ENCODE data around the gene OR5B2. TPM values are rescaled to one million over a fixed set of nuclear protein-coding genes. Genes with fewer than 3 reads are reported as not detected.

Gene OR5B2
- not detected for total RNA-seq
- polyA plus RNA-seq: not detected
- total RNA-seq: not detected

GRCh38 chr11:58428021-58428420, at the start of gene OR5B2:
Gene OR5B2 (minus strand): TSS chr11:58428121. CDS start chr11:58423261, 4,860 bp downstream.
- Histone ChIP-seq H3K27ac (ENCODE audit: low read depth, low read length) (no peak within 1 kb of the TSS), H3K36me3 (ENCODE audit: control insufficient read depth in 2 of 3, insufficient read depth in 3 of 3, low read length in 3 of 3) (no peaks in the 10 kb centered on the region), H3K27me3 (ENCODE audit: control insufficient read depth in 2 of 2, insufficient read depth in 2 of 2, low read length in 2 of 2) (no peaks in the 10 kb centered on the region), H3K9me3 (ENCODE audit: control insufficient read depth in 2 of 3, low read length in 3 of 3) (no peaks in the 10 kb centered on the region), H3K4me3 (ENCODE audit: low read length) (no peak within 1 kb of the TSS), H3K4me1 (ENCODE audit: control insufficient read depth in 2 of 2, insufficient read depth in 2 of 2, low read length in 2 of 2) (no peaks in the 10 kb centered on the region)
- ATAC-seq (no peak), DNase-seq (no peak)
- ChIA-PET CTCF (no interaction called here), POLR2A (no interaction called here)
- H3K9me3 Mint-ChIP-seq: peaks cover 3 to 26% (median 10%) of the 10 kb centered on the region in 11 donors
- no peak within 1 kb of the TSS for H3K27ac Mint-ChIP-seq
- H3K27me3 Mint-ChIP-seq: peaks cover 0 to 54% (median 28%) of the 10 kb centered on the region in 5 donors
- intact Hi-C loops (cut with micrococcal nuclease): no loop called here
- no peaks in the 10 kb centered on the region for H3K4me1 Mint-ChIP-seq
- no peak within 1 kb of the TSS for H3K4me3 Mint-ChIP-seq
- H3K36me3 Mint-ChIP-seq: peaks cover 0 to 11% (median 4%) of the 10 kb centered on the region in 5 donors

- Mint-ChIP-seq H3K9me3 (peaks cover 10 to 69% (median 24%) of the 10 kb centered on the region in 11 donors), H3K27ac (no peak overlapping the region), H3K4me1 (no peaks in the 10 kb centered on the region), H3K27me3 (peaks cover 0 to 43% (median 23%) of the 10 kb centered on the region in 5 donors), H3K4me3 (no peak overlapping the region), H3K36me3 (peaks cover 0 to 26% (median 6%) of the 10 kb centered on the region in 5 donors)
- Histone ChIP-seq H3K36me3 (ENCODE audit: control insufficient read depth in 2 of 3, insufficient read depth in 3 of 3, low read length in 3 of 3) (no peaks in the 10 kb centered on the region), H3K27ac (ENCODE audit: low read depth, low read length) (no peak overlapping the region), H3K9me3 (ENCODE audit: control insufficient read depth in 2 of 3, low read length in 3 of 3) (peaks cover 0 to 16% (median 0%) of the 10 kb centered on the region in 3 experiments), H3K27me3 (ENCODE audit: control insufficient read depth in 2 of 2, insufficient read depth in 2 of 2, low read length in 2 of 2) (no peaks in the 10 kb centered on the region), H3K4me3 (ENCODE audit: low read length) (no peak overlapping the region), H3K4me1 (ENCODE audit: control insufficient read depth in 2 of 2, insufficient read depth in 2 of 2, low read length in 2 of 2) (no peaks in the 10 kb centered on the region)
- intact Hi-C loops (cut with micrococcal nuclease): no loop called here
- ATAC-seq (no peak), DNase-seq (no peak)
- POLR2A ChIA-PET: interaction anchor here (0.6 kb wide), 1 partner anchor 540 kb away, joined by 3 read pairs; no protein-coding TSS in a partner anchor
- CTCF ChIA-PET: no interaction called here
Measured at GRCh38 chr11:58471892-58472291, 44.0 kb upstream of the OR5B2 start.

- intact Hi-C loops (cut with micrococcal nuclease): no loop called here
- no peak overlapping the region for H3K27ac Mint-ChIP-seq
- H3K4me3 ChIP-seq (ENCODE audit: low read length): no peak overlapping the region
- peaks cover 0 to 4% (median 3%) of the 10 kb centered on the region in 5 donors for H3K36me3 Mint-ChIP-seq
- peaks cover 0 to 7% (median 0%) of the 10 kb centered on the region in 3 experiments for H3K9me3 ChIP-seq (ENCODE audit: control insufficient read depth in 2 of 3, low read length in 3 of 3)
- H3K36me3 ChIP-seq (ENCODE audit: control insufficient read depth in 2 of 3, insufficient read depth in 3 of 3, low read length in 3 of 3): no peaks in the 10 kb centered on the region
- ChIA-PET CTCF (no interaction called here), POLR2A (no interaction called here)
- H3K27me3 Mint-ChIP-seq: peaks cover 0 to 17% (median 5%) of the 10 kb centered on the region in 5 donors
- no peak overlapping the region for H3K27ac ChIP-seq (ENCODE audit: low read depth, low read length)
- no peaks in the 10 kb centered on the region for H3K4me1 Mint-ChIP-seq
- DNase-seq: no peak
- ATAC-seq: no peak
- H3K4me3 Mint-ChIP-seq: no peak overlapping the region
- H3K4me1 ChIP-seq (ENCODE audit: control insufficient read depth in 2 of 2, insufficient read depth in 2 of 2, low read length in 2 of 2): no peaks in the 10 kb centered on the region
- no peaks in the 10 kb centered on the region for H3K27me3 ChIP-seq (ENCODE audit: control insufficient read depth in 2 of 2, insufficient read depth in 2 of 2, low read length in 2 of 2)
- peaks cover 0 to 27% (median 10%) of the 10 kb centered on the region in 11 donors for H3K9me3 Mint-ChIP-seq
Measured at GRCh38 chr11:58466293-58466692, 38.4 kb upstream of the OR5B2 start.

- Mint-ChIP-seq H3K4me1 (no peaks in the 10 kb centered on the region), H3K4me3 (no peak overlapping the region), H3K9me3 (peaks cover 0 to 23% (median 7%) of the 10 kb centered on the region in 11 donors), H3K27me3 (peaks cover 0 to 17% (median 5%) of the 10 kb centered on the region in 5 donors), H3K27ac (no peak overlapping the region), H3K36me3 (peaks cover 0 to 4% (median 3%) of the 10 kb centered on the region in 5 donors)
- H3K4me1 ChIP-seq (ENCODE audit: control insufficient read depth in 2 of 2, insufficient read depth in 2 of 2, low read length in 2 of 2): no peaks in the 10 kb centered on the region
- CTCF ChIA-PET: no interaction called here
- H3K27me3 ChIP-seq (ENCODE audit: control insufficient read depth in 2 of 2, insufficient read depth in 2 of 2, low read length in 2 of 2): no peaks in the 10 kb centered on the region
- ATAC-seq: no peak
- no peaks in the 10 kb centered on the region for H3K36me3 ChIP-seq (ENCODE audit: control insufficient read depth in 2 of 3, insufficient read depth in 3 of 3, low read length in 3 of 3)
- no peak overlapping the region for H3K27ac ChIP-seq (ENCODE audit: low read depth, low read length)
- intact Hi-C loops (cut with micrococcal nuclease): no loop called here
- peaks cover 0 to 1% (median 0%) of the 10 kb centered on the region in 3 experiments for H3K9me3 ChIP-seq (ENCODE audit: control insufficient read depth in 2 of 3, low read length in 3 of 3)
- DNase-seq: no peak
- POLR2A ChIA-PET: no interaction called here
- H3K4me3 ChIP-seq (ENCODE audit: low read length): no peak overlapping the region
Measured at GRCh38 chr11:58465690-58466089, 37.8 kb upstream of the OR5B2 start.

GRCh38 chr11:58451585-58451984, 23.7 kb upstream of the OR5B2 start:
- H3K9me3 ChIP-seq (ENCODE audit: control insufficient read depth in 2 of 3, low read length in 3 of 3): no peaks in the 10 kb centered on the region
- Mint-ChIP-seq H3K4me3 (no peak overlapping the region), H3K36me3 (peaks cover 0 to 7% (median 0%) of the 10 kb centered on the region in 5 donors), H3K27me3 (peaks cover 0 to 33% (median 6%) of the 10 kb centered on the region in 5 donors), H3K27ac (no peak overlapping the region), H3K4me1 (peaks cover 0 to 5% (median 0%) of the 10 kb centered on the region in 7 donors), H3K9me3 (peaks cover 0 to 16% (median 0%) of the 10 kb centered on the region in 11 donors)
- H3K36me3 ChIP-seq (ENCODE audit: control insufficient read depth in 2 of 3, insufficient read depth in 3 of 3, low read length in 3 of 3): no peaks in the 10 kb centered on the region
- ChIA-PET CTCF (no interaction called here), POLR2A (no interaction called here)
- no peaks in the 10 kb centered on the region for H3K4me1 ChIP-seq (ENCODE audit: control insufficient read depth in 2 of 2, insufficient read depth in 2 of 2, low read length in 2 of 2)
- no peaks in the 10 kb centered on the region for H3K27me3 ChIP-seq (ENCODE audit: control insufficient read depth in 2 of 2, insufficient read depth in 2 of 2, low read length in 2 of 2)
- no peak overlapping the region for H3K27ac ChIP-seq (ENCODE audit: low read depth, low read length)
- ATAC-seq (no peak), DNase-seq (no peak)
- intact Hi-C loops (cut with micrococcal nuclease): no loop called here
- H3K4me3 ChIP-seq (ENCODE audit: low read length): no peak overlapping the region

- CTCF ChIA-PET: no interaction called here
- Mint-ChIP-seq H3K9me3 (peaks cover 0 to 29% (median 12%) of the 10 kb centered on the region in 11 donors), H3K27ac (no peak overlapping the region), H3K4me3 (no peak overlapping the region), H3K36me3 (peaks cover 0 to 16% (median 4%) of the 10 kb centered on the region in 5 donors), H3K4me1 (peaks cover 0 to under 1% (median 0%) of the 10 kb centered on the region in 7 donors), H3K27me3 (peaks cover 0 to 45% (median 12%) of the 10 kb centered on the region in 5 donors)
- peaks cover 0 to 6% (median 0%) of the 10 kb centered on the region in 3 experiments for H3K9me3 ChIP-seq (ENCODE audit: control insufficient read depth in 2 of 3, low read length in 3 of 3)
- H3K36me3 ChIP-seq (ENCODE audit: control insufficient read depth in 2 of 3, insufficient read depth in 3 of 3, low read length in 3 of 3): no peaks in the 10 kb centered on the region
- no peaks in the 10 kb centered on the region for H3K4me1 ChIP-seq (ENCODE audit: control insufficient read depth in 2 of 2, insufficient read depth in 2 of 2, low read length in 2 of 2)
- no peak overlapping the region for H3K27ac ChIP-seq (ENCODE audit: low read depth, low read length)
- ATAC-seq: no peak
- H3K27me3 ChIP-seq (ENCODE audit: control insufficient read depth in 2 of 2, insufficient read depth in 2 of 2, low read length in 2 of 2): peaks cover 0 to 3% of the 10 kb centered on the region in 2 donors
- POLR2A ChIA-PET: no interaction called here
- intact Hi-C loops (cut with micrococcal nuclease): no loop called here
- no peak for DNase-seq
- no peak overlapping the region for H3K4me3 ChIP-seq (ENCODE audit: low read length)
Measured at GRCh38 chr11:58446294-58446693, 18.4 kb upstream of the OR5B2 start.

DNA sequence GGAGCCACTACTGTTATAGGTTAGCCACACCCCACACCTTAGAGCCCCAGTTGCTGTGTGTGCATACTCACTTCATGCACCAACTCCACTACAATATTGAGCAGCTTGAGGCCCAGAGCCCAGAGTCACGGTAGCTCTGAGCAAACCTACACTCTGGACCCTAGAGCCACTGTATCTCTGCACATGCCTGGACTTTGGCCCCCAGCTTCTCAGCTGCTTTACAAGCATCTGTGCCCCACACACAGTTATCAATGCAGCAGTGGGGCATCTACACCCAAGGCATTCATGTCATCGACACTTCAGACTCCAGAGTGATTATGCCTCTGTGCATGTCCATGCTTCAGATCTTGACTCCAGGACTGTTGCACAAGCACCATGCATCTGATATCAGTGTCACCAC, 16.4 kb upstream of the OR5B2 start:
- POLR2A ChIA-PET: no interaction called here
- H3K4me1 Mint-ChIP-seq: no peaks in the 10 kb centered on the region
- DNase-seq: no peak

More for the DNA sequence above, 16.4 kb upstream of the OR5B2 start:
- H3K36me3 Mint-ChIP-seq: peaks cover 0 to 16% (median 7%) of the 10 kb centered on the region in 5 donors
- H3K4me3 ChIP-seq (ENCODE audit: low read length): no peak overlapping the region
- no peaks in the 10 kb centered on the region for H3K4me1 ChIP-seq (ENCODE audit: control insufficient read depth in 2 of 2, insufficient read depth in 2 of 2, low read length in 2 of 2)
- intact Hi-C loops (cut with micrococcal nuclease): no loop called here
- H3K9me3 Mint-ChIP-seq: peaks cover 2 to 29% (median 10%) of the 10 kb centered on the region in 11 donors
- H3K27me3 ChIP-seq (ENCODE audit: control insufficient read depth in 2 of 2, insufficient read depth in 2 of 2, low read length in 2 of 2): peaks cover 0 to 3% of the 10 kb centered on the region in 2 donors
- peaks cover 0 to 6% (median 0%) of the 10 kb centered on the region in 3 experiments for H3K9me3 ChIP-seq (ENCODE audit: control insufficient read depth in 2 of 3, low read length in 3 of 3)
- ATAC-seq: no peak
- H3K27ac Mint-ChIP-seq: no peak overlapping the region
- peaks cover 0 to 41% (median 12%) of the 10 kb centered on the region in 5 donors for H3K27me3 Mint-ChIP-seq
- H3K36me3 ChIP-seq (ENCODE audit: control insufficient read depth in 2 of 3, insufficient read depth in 3 of 3, low read length in 3 of 3): no peaks in the 10 kb centered on the region
- no peak overlapping the region for H3K27ac ChIP-seq (ENCODE audit: low read depth, low read length)
- no peak overlapping the region for H3K4me3 Mint-ChIP-seq
- CTCF ChIA-PET: no interaction called here
